Rectal smooth muscle tissue (tissue), 1 donor: Measurements from ENCODE around the gene CIRBP.

ENCODE experiments used
- H3K27ac ChIP-seq: one replicate; pipeline ENCODE4 v1.7.0; 2013; ENCODE audit warnings: low read depth, low read length, inconsistent platforms
- H3K27me3 ChIP-seq: one replicate; pipeline ENCODE4 v1.7.0; 2013; ENCODE audit warnings: low read length; ENCODE audit not compliant: control insufficient read depth, insufficient read depth
- H3K36me3 ChIP-seq: one replicate; pipeline ENCODE4 v1.7.0; 2013; ENCODE audit warnings: low read length; ENCODE audit not compliant: control insufficient read depth, insufficient read depth
- H3K4me1 ChIP-seq: one replicate; pipeline ENCODE4 v1.7.0; 2013; ENCODE audit warnings: low read length; ENCODE audit not compliant: control insufficient read depth, insufficient read depth
- H3K4me3 ChIP-seq: one replicate; pipeline ENCODE4 v1.7.0; 2013; ENCODE audit warnings: low read length
- H3K9ac ChIP-seq: one replicate; pipeline ENCODE4 v1.7.0; 2013; ENCODE audit warnings: low read length

CIRBP gene

DNA sequence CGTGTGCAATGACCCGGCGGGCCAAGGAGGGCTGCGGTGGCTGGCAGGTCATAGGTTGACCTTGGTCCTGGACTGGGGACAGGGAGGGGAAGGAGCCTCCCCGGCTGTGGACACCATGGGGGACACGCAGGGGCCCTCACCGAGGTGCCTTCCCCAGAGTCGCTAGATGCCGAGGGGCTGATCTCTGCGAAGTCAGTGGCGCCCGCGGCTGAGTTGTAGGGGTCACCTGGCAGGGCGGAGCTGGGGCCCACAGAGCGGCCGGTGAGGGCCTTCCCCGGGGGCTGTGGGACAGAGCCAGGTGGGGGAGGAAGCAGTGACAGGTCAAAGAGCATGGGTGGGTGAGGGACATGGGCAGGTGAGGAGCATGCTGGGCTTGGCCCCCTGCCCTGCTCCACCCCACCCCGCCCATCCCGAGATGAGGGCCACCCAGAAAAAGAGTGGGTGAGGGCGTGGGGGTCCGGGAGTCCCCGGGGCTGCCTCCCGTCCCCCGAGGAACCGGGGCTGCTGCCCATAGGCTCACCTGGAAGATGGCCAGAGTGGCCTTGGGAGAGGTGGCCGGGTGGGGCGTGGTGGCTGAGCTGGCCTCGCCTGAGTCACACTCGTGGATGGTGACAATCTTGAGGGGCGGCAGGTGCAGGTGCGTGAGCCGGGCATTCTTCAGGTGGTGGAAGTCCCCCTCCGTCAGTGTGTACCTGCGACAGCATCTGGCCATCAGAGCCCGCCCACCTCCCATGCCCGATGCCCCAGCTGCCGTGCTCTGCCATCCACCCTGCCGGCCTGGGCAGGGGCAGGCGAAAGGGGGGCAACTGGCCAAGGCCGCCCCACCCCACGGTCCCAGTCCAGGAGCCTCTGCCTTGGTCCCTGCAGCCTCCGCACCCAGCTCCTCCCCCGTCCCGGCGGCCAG is 34.8 kb upstream of the CIRBP start:
- H3K9ac ChIP-seq = no peak overlapping the region
- H3K27ac ChIP-seq = no peak overlapping the region
- H3K4me3 ChIP-seq = no peak overlapping the region
- peaks cover 6% of the 10 kb centered on the region for H3K4me1 ChIP-seq
- peaks cover 4% of the 10 kb centered on the region for H3K27me3 ChIP-seq
- no peaks in the 10 kb centered on the region for H3K36me3 ChIP-seq

DNA sequence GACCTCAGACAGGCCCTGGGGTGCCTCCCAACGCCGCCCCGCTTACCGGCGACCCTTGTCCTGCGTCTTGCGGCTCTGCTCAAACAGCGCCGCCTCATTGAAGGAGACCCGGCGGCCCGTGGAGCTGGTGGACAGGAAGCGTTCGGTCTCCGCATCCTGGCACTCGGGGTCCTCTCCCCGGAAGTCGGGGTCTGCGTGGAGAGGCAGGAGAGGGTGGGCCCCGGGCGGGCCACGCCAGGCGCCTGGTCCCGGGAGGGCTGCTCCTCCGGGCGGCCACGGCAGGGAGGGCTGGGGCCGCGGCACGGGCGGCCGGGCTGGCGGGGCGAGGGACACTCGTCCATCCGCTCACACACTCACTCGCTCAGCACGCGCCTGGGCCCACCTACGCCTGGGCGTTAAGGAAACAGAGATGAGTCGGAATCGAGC is 34.2 kb upstream of the CIRBP start:
- no peak overlapping the region for H3K27ac ChIP-seq
- peaks cover 4% of the 10 kb centered on the region for H3K27me3 ChIP-seq
- H3K36me3 ChIP-seq = no peaks in the 10 kb centered on the region
- H3K4me1 ChIP-seq = peaks cover 6% of the 10 kb centered on the region
- H3K4me3 ChIP-seq = no peak overlapping the region
- no peak overlapping the region for H3K9ac ChIP-seq

DNA sequence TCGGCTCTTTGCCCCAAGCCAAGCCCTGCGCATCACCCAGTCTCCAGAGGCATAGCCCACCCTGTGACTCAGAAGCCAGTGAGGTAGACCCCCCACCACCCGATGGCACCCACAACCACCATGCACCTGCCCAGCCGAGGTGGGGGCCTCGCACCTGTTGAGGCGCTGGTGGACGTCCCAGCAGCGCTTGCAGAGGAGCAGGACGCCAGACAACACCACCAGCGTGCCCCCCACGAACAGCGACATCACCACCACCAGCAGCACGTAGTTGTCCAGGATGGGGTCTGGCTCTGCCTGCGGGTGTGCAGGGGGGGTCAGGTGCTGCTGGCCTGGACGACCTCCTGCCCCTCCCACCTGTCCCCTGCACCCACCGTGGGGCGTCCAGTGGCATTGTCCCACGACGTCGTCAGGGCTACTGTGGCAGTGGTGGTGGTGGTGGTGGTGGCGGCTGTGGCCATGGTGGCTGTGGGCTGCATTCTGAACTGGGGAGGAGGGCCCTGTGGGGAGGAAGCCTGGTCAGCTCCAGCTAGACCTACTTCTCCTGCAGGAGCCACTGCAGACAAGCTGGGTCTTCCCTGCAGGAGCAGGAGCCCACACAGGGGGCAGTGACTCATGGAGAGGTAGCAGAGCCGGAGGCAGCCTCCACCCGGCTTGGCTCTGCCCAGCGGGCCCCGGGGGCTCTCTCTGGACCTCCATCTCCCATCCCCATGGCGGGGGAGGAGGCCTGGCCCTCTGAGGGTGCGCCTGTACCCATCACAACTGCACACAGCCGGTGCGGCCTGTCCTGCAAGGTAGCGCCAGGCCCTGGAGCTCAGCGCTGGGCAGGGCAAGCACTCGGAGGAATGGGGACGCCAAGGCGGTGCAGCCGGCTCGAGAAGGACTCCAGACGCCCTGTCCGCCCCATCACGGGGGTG is 33.2 kb upstream of the CIRBP start:
- Histone ChIP-seq H3K4me1 (peaks cover 6% of the 10 kb centered on the region), H3K27ac (no peak overlapping the region), H3K27me3 (peaks cover 4% of the 10 kb centered on the region), H3K4me3 (peak overlapping the region; percentile 15), H3K36me3 (no peaks in the 10 kb centered on the region), H3K9ac (no peak overlapping the region)

DNA sequence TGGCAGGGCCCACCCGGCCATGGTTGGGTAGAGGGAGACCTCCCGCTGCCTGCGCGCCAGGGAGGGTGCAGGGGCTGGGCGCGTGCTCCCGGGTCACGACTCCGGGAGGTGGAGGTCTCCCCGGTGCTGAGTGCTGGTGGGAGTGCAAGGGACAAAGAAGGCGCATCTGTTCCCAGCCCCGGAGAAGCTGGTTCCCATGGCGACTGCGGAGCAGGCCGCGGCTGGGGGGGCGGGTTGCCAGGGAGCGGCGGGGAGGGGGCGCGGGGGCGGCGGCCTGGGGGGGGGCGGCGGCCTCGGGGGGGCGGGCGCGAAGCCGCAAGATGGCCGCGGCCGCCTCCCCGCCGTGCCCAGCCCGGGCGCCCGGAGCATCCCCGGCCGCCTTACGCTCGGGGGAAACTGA is 32.6 kb upstream of the CIRBP start:
- no peaks in the 10 kb centered on the region for H3K36me3 ChIP-seq
- H3K4me1 ChIP-seq = peaks cover 11% of the 10 kb centered on the region
- H3K9ac ChIP-seq = no peak overlapping the region
- H3K27me3 ChIP-seq = peaks cover 4% of the 10 kb centered on the region
- peak overlapping the region; percentile 15 for H3K4me3 ChIP-seq
- no peak overlapping the region for H3K27ac ChIP-seq

DNA sequence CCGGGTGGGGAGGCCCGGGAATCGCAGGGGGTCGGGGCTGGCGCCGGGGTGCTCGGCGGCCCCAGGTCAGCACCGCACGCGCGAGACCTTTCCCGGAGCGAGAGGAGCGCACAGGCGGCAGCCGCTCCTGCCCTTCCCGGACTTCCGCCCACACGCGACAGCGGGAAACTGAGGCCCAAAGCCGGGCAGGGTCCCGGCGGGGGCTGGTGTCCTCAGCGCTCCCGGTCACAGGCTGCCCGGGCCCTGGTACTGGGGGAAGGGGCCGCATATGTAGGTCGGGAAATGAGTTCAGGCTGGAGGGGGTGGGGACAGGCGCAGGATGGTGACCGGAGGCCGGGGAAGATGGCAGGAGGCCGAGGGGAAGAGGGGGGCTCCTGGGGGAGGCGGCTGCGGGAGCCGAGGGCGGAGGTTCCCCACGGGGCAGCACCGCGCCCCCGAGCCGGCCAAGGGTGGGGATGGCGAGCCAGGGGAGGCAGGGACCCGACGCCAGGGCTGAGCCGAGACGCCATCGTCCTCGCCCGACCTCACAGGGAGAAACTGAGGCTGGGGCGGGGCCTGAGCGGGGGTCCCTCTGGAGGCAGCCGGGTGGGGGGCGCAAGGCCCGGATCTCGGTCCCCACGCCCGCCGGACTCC is 32.0 kb upstream of the CIRBP start:
- no peak overlapping the region for H3K9ac ChIP-seq
- H3K4me1 ChIP-seq = peaks cover 10% of the 10 kb centered on the region
- H3K27ac ChIP-seq = no peak overlapping the region
- H3K27me3 ChIP-seq = peaks cover 4% of the 10 kb centered on the region
- peak overlapping the region; percentile 54 for H3K4me3 ChIP-seq
- H3K36me3 ChIP-seq = no peaks in the 10 kb centered on the region

DNA sequence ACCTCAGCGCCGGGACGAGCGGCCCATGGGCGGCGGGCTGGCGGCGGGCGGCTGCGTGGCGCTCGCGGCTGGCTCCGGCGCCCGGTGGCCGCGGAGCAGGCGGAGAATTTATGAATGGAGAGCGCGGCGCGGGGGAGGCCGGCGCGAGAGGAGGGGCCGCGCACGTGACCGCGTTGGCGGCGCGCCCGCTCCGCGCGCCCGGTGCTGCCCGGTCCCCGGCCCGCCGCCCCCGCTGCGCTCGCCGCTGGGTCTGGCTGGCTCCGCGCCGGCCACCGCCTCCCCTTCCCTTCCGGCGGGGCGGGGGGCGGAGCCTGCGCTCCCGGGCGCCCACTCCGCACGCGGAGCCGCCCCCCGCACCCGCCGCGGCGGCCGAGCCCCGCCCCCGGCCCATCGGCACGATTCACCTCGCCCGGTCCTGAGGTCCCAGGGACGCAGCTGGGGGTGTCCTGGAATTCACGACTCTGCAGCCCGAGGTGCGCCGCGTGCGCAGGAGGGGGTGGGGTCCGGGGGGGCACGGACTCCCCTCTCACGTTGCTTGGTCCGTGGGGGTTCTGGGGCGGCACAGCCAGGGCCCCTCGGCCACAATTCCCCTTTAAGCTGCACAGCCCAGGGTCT is 31.3 kb upstream of the CIRBP start, which contains the start of gene CBARP:
TSS of gene CBARP (minus strand) at position 252 of the 615 bp plus-strand sequence. CDS start 1,905 bp downstream, outside the sequence.
- Histone ChIP-seq H3K27me3 (peaks cover 4% of the 10 kb centered on the region), H3K9ac (no peak within 1 kb of the TSS), H3K4me1 (peaks cover 10% of the 10 kb centered on the region), H3K4me3 (peak within 1 kb of the TSS; percentile 54), H3K36me3 (no peaks in the 10 kb centered on the region), H3K27ac (peak within 1 kb of the TSS; percentile 0)

DNA sequence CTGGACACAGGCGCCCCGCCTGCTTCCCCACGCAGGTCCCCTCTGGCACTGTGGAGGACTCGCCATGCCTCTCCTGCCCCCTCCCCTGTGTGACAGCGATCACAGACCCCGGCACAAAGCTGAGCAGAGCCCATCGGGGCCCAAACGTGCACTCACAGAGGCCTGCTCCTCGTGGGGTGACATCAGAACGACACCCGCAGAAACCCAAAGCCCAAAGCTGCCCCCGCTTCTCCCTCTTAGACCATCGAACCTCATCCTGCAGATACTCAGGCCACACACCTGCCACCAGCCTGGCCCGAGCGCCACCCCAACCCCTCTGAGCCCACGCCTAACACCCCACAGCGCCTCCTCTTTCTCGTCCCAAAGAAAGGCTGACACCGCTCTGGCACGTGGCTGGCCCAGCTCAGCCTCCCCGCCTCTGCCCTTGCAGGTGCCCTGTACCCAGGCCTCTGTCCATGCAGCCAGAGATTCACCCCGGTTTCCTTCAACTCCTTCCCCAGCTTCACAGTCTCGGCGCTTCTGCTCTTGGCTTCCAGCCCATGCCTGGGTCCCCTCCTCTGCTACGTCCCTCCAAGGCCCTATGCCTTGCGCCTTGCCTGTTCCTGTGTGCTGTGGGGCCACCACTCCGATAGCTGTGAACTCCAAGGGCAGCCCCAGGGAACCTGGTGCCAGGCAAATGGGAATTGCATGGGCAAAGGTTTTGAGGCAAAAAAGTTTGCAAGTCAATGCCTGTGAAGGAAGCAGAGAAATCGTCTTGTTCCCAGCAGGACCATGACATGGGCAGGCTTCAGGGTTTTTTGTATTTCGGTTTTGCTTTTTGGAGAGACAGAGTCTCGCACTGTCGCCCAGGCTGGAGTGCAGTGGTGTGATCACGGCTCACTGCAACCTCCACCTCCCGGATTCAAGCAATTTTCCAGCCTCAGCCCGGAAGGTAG is 30.5 kb upstream of the CIRBP start:
- Histone ChIP-seq H3K4me3 (no peak overlapping the region), H3K4me1 (peaks cover 16% of the 10 kb centered on the region), H3K36me3 (no peaks in the 10 kb centered on the region), H3K27ac (peak overlapping the region; percentile 0), H3K27me3 (peaks cover 4% of the 10 kb centered on the region), H3K9ac (no peak overlapping the region)

DNA sequence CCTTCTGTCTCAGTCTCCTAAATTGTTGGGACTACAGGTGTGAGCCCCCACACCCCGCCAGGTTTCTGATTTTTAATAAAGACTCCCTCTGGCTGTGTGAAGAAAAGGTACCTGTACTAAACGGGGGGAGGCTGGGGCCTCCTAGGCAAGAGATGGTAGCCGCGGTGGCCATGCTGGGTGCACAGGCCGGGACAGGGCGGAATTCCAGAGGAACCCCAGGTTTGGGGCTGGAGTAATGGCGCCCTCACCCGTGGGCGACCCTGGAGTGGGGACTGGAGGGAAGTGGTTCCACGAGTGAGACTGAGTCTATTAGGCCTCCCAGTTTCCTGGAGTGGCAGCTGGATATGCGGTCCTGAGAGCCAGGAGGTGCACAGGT is 29.7 kb upstream of the CIRBP start:
- Histone ChIP-seq H3K4me1 (peaks cover 22% of the 10 kb centered on the region), H3K4me3 (no peak overlapping the region), H3K27me3 (peaks cover 4% of the 10 kb centered on the region), H3K27ac (peak overlapping the region; percentile 84), H3K9ac (no peak overlapping the region), H3K36me3 (no peaks in the 10 kb centered on the region)

DNA sequence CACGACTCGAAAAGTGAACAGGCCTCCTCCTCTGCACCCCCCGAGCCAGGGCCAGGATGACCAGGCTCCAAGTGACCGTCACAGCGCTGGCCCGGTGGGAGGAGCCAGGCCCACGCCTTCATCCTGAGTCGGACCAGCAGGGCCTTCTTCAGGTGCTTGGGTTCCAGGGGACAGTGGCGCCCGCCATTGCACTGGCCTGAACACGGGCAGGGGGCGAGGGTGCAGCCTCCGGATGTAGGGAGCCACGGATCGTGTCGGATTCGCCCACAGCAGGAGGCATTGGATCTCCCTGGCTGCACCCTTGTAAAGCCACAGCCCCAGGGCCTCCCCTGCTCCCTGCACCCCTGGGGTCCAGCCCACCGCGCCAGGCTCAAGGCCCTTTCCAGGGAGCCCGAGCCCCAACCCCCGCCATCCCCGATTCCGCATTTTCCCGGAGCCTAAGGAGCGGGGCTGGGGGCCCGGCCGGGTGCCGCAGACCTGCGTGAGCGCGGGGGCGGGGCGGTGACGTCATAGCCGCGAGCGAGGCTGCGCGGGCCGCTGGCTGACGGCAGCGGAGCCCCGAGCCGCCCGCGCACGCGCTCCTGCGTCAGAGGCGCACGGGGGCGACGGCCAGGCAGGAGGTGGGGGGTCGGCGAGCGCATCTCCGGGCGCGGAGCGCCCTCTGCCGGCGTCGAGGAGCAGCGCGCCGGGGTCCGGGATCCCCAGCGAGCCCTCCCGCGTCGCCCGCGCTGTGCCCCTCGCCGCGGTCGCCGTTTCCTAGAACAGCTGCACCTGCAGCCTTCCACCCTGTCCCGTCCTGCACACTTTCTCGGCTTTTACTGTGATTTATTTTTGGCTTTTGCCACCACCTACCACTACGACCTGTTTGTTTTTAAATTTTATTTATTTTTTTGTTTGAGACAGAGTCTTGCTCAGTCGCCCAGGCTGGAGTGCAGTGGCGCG is 29.1 kb upstream of the CIRBP start:
- H3K9ac ChIP-seq = no peak overlapping the region
- no peaks in the 10 kb centered on the region for H3K36me3 ChIP-seq
- H3K4me3 ChIP-seq = peak overlapping the region; percentile 48
- H3K4me1 ChIP-seq = peaks cover 28% of the 10 kb centered on the region
- H3K27me3 ChIP-seq = peaks cover 4% of the 10 kb centered on the region
- H3K27ac ChIP-seq = peak overlapping the region; percentile 84

DNA sequence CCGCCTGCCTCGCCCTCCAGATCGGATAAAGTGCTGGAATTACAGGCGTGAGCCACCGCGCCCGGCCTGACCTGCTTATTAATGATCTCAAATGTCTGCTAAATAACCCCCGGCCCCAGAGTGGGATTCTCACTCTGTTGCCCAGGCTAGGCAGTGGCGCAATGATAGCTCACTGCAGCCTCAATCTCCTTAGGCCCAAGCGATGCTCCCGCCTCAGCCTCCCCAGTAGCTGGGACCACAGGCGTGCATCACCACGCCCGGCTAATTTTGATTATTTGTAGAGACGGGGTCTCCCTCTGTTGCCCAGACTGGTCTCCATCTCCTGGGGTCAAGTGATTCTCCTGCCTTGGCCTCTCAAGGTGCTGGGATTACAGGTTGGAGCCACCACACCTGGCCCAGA is 28.2 kb upstream of the CIRBP start:
- H3K27ac ChIP-seq = no peak overlapping the region

More for the DNA sequence above, 28.2 kb upstream of the CIRBP start:
- peaks cover 4% of the 10 kb centered on the region for H3K27me3 ChIP-seq
- H3K36me3 ChIP-seq = no peaks in the 10 kb centered on the region
- peak overlapping the region; percentile 83 for H3K4me3 ChIP-seq
- H3K9ac ChIP-seq = no peak overlapping the region
- H3K4me1 ChIP-seq = peaks cover 31% of the 10 kb centered on the region
